Omental fat pad (tissue), 4 donors: ENCODE data around the gene MAP3K5. TPM values are rescaled to one million over a fixed set of nuclear protein-coding genes. Genes with fewer than 3 reads are reported as not detected.
"Not testable (repeated sequence)": the region's sequence is repeated elsewhere in the genome, so short reads cannot be mapped to it uniquely, and the experiment has no call there.

Experiments used
- ATAC-seq: fragments of 150-250 bp; one replicate; pipeline ENCODE4 v1.9.1; 2016; ENCODE audit warnings: mild to moderate bottlenecking, moderate library complexity; ENCODE audit not compliant: low FRiP score
- DNase-seq: peaks from one replicate; pipeline ENCODE4 v3.0.0-alpha.2; 2019; ENCODE audit warnings: low spot score
- total RNA-seq, 4 donors: library from RNA; depleted of rRNA; stranded (reverse); fragments of >200 nt; gene quantifications; one replicate each; pipeline ENCODE4 v1.1.0, GENCODE V29; 2016
- TF ChIP-seq, protein P1 (sequence below), 3 donors: fragments of 450-650 bp; IDR thresholded peaks; one replicate each; pipeline ENCODE4 v1.5.1; 2016 to 2017; ENCODE audit warnings: antibody characterized with exemption in 3 of 3, mild to moderate bottlenecking in 3 of 3, moderate library complexity in 2 of 3

The MAP3K5 gene
- total RNA-seq, 4 donors from 2014 or later, result 31.4 to 53.0 (median 47.2) TPM

DNA sequence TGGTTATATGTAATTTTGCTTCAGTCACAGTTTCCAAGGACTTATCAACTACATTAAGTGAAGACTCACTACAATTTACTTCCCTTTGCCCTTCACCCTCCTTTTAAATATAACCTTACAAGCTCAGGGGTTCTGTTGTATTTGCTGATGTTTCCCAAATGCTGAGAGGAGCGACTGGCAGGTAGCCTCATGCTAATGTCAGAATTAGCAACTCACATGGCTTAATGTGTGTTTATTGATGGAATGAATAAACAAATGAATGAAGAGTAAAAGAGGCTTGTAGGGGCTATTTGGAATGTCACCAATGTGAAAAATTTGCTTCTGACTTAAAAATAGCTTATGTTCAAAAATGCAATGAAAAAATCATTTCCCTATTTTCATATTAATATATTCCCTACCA is 200.7 kb downstream of the MAP3K5 start:
- ATAC-seq, result no peak
- DNase-seq, result no peak

DNA sequence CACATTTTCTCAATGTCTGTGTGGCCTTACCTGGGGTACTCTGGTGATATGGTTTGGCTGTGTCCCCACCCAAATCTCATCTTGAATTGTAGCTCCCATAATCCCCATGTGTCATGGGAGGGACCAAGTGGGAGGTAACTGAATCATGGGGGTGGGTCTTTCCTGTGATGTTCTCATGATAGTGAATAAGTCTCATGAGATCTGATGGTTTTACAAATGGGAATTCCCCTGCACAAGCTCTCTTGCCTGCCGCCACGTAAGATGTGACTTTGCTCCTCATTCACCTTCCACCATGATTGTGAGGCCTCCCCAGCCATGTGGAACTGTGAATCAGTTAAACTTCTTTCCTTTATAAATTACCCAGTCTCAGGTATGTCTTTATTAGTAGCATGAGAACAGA is 201.4 kb downstream of the MAP3K5 start:
- not testable (repeated sequence) for ATAC-seq, DNase-seq

More for the DNA sequence above, 200.7 kb downstream of the MAP3K5 start:
- TF ChIP-seq, protein P1, sequence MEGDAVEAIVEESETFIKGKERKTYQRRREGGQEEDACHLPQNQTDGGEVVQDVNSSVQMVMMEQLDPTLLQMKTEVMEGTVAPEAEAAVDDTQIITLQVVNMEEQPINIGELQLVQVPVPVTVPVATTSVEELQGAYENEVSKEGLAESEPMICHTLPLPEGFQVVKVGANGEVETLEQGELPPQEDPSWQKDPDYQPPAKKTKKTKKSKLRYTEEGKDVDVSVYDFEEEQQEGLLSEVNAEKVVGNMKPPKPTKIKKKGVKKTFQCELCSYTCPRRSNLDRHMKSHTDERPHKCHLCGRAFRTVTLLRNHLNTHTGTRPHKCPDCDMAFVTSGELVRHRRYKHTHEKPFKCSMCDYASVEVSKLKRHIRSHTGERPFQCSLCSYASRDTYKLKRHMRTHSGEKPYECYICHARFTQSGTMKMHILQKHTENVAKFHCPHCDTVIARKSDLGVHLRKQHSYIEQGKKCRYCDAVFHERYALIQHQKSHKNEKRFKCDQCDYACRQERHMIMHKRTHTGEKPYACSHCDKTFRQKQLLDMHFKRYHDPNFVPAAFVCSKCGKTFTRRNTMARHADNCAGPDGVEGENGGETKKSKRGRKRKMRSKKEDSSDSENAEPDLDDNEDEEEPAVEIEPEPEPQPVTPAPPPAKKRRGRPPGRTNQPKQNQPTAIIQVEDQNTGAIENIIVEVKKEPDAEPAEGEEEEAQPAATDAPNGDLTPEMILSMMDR (IDR thresholded peaks at IDR 0.05), result no peak

DNA sequence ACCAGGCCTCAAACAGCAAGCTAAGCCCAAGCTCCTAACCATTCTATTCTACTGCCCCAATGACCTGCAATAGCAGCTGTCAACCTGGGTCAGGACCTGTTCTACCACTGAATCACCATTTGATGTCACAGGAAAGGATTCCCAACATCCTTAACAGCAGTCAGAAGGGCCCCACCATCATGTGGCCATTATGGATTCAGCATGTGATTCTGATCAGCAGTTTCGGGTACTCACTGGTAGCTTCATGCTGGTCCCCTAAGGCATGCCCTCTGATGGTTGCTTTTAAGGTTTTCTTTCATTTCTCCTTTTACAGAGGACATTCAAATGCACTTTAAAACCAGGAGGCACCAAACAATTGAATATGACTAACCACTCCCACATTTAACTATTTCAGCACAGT is 204.8 kb downstream of the MAP3K5 start:
- no peak for ATAC-seq
- no peak for DNase-seq
- TF ChIP-seq, protein P1 (IDR thresholded peaks at IDR 0.05), result no peak

DNA sequence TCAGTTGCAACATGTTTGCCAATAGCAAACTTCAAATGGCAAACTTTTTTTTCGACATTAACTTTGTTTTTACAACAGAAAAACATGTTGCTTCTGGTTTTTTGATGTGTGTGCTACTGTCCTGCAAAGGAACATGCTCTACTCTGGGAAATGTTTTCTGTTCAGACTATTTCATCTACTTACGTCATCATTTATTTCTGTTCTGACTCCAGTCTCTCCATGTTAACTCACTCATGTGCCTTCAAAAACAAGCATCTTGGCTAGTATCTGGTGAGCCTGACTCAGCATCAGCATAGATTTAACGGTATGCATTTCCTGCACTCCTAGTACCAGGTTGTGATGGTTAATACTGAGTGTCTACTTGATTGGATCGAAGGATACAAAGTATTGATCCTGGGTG is 206.0 kb downstream of the MAP3K5 start:
- TF ChIP-seq, protein P1 (IDR thresholded peaks at IDR 0.05), result no peak
- DNase-seq (no peak), ATAC-seq (peak; percentile 86)

DNA sequence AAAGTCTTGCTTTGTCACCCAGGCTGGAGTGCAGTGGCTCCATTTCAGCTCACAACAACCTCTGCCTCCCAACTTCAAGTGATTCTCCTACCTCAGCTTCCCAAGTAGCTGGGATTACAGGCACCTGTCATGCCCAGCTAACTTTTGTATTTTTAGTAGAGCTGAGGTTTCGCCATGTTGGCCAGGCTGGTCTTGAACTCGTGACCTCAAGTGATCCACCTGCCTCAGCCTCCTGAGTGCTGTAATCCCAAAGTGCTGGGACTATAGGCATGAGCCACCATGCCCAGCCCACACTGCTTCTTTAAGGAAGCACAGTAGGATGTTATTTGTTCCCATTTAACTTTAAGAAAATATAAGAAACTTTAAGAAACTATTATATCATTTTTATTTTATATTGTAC is 206.8 kb downstream of the MAP3K5 start:
- not testable (repeated sequence) for DNase-seq, ATAC-seq

DNA sequence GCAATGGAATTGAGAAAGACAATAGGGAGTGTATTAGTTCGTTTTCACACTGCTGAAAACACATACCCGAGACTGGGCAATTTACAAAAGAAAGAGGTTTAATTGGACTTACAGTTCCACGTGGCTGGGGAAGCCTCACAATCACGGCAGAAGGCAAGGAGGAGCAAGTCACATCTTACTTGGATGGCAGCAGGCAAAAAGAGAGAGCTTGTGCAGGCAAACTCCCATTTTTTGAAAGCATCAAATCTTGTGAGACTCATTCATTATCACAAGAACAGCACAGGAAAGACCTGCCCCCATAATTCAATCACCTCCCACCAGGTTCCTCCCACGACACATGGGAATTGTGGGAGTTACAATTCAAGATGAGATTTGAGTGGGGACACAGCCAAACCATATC is 208.0 kb downstream of the MAP3K5 start:
- not testable (repeated sequence) for DNase-seq, ATAC-seq

DNA sequence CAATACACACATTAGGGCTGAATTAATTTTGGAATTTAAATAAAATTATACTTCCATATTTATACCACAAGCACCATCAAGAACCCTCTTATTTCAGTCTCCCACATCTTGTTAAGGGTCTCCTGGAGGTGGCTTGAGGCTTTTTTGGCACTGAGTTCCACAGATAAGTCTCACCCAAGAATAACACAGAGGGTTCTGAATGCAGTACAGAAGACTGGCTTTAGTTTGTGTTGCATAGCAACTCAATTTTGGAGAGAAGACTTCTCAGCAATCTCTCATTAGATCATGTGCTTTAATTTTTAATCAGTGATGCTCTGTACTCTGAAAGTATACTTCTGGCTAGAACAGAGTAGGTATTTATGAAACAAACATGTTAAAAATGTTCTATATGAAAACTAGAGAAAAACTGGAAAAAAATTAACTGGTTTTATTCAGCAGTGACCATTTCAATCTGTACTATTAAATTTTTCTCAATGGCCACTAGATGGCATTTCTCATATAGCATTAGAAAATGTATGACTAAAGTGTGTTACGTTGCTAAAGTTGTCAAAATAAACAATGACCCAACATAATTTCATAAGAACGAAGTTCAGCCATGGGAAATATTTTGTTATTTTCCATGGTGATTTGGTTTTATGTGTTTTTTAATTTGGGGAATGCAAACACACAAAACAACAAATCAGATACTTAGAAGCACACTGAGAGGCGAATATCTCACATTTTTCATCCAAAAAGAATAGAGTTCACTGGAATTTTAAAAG is 209.4 kb downstream of the MAP3K5 start:
- TF ChIP-seq, protein P1 (IDR thresholded peaks at IDR 0.05), result no peak
- ATAC-seq (peak; percentile 62), DNase-seq (no peak)

DNA sequence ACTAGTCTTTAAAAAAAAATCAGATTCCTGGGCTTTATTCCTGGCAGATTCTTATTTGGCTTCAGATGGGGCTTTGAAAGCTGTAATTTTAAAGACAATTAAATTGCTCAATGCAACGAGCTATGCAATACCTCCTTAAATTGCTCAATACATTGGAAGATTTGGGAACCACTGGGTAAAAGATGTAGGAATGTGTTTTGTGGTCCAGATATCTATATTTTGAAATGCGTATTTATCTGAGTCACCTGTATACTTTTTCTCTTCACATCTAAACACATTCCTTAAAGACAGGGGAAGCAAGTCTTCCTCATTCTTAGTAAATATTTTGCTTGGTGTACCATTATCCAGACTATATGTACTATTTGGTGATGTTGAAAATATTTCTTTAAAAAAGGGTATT is 212.5 kb downstream of the MAP3K5 start:
- ATAC-seq (no peak), DNase-seq (no peak)
- TF ChIP-seq, protein P1 (IDR thresholded peaks at IDR 0.05), result no peak

DNA sequence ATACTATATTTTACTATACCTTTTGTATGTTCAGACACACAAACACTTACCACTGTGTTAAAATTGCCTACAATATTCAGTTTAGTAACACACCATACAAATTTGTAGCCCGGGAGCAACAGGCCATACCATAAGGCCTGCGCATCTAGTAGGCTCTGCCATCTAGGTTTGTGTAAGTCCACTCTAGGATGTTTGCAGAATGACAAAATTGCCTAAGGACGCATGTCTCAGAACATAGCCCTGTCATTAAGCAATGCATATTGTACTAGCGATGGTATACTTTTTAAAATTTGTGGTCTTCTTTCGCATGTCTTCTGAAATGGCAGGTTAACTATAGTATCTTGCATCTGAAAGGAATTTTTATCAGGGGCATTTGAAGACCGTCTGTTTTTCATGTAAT is 215.5 kb downstream of the MAP3K5 start:
- DNase-seq (no peak), ATAC-seq (no peak)
- TF ChIP-seq, protein P1 (IDR thresholded peaks at IDR 0.05), result no peak
